Panc1 (cell line): ENCODE data around the gene ZMYND15. TPM values are rescaled to one million over a fixed set of nuclear protein-coding genes. Genes with fewer than 3 reads are reported as not detected.

ENCODE experiments used
- total RNA-seq: library from RNA; stranded (reverse); gene quantifications from one replicate; pipeline ENCODE4 v1.2.1, GENCODE V29; 2021; ENCODE audit not compliant: unreplicated experiment

ZMYND15 gene
- total RNA-seq, 1 experiment from 2014 or later: 0.28 TPM

Other genes with a start within 250 kb of the ZMYND15 start
- 1.9 TPM for gene SPNS2, start 241.0 kb upstream of the ZMYND15 start, total RNA-seq
- 95.6 TPM for gene MYBBP1A, start 184.4 kb upstream of the ZMYND15 start, total RNA-seq
- gene GGT6, start 179.3 kb upstream of the ZMYND15 start, total RNA-seq: not detected
- gene SMTNL2, start 155.3 kb upstream of the ZMYND15 start, total RNA-seq: not detected
- gene ALOX15, start 98.2 kb upstream of the ZMYND15 start, total RNA-seq: not detected
- gene PELP1, start 35.7 kb upstream of the ZMYND15 start, total RNA-seq: 84.1 TPM
- 39.2 TPM for gene ARRB2, start 29.2 kb upstream of the ZMYND15 start, total RNA-seq
- gene MED11, start 8.4 kb upstream of the ZMYND15 start, total RNA-seq: 12.5 TPM
- 5.3 TPM for gene CXCL16, start 95 bp downstream of the ZMYND15 start, total RNA-seq
- not detected for gene TM4SF5, start 32.1 kb downstream of the ZMYND15 start, total RNA-seq
- gene VMO1, start 46.5 kb downstream of the ZMYND15 start, total RNA-seq: 0.49 TPM
- gene GLTPD2, start 49.1 kb downstream of the ZMYND15 start, total RNA-seq: not detected
- 156 TPM for gene PSMB6, start 56.3 kb downstream of the ZMYND15 start, total RNA-seq
- 40.2 TPM for gene PLD2, start 67.3 kb downstream of the ZMYND15 start, total RNA-seq
- 78.2 TPM for gene MINK1, start 93.5 kb downstream of the ZMYND15 start, total RNA-seq
- gene C17orf107, start 159.7 kb downstream of the ZMYND15 start, total RNA-seq: 2.4 TPM
- 0.13 TPM for gene CHRNE, start 163.3 kb downstream of the ZMYND15 start, total RNA-seq
- gene GP1BA, start 192.4 kb downstream of the ZMYND15 start, total RNA-seq: 0.15 TPM
- 65.9 TPM for gene SLC25A11, start 200.2 kb downstream of the ZMYND15 start, total RNA-seq
- gene RNF167, start 200.4 kb downstream of the ZMYND15 start, total RNA-seq: 95.8 TPM
- gene PFN1, start 208.7 kb downstream of the ZMYND15 start, total RNA-seq: 1,074 TPM
- 23.4 TPM for gene ENO3, start 211.3 kb downstream of the ZMYND15 start, total RNA-seq
- gene SPAG7, start 228.0 kb downstream of the ZMYND15 start, total RNA-seq: 43.4 TPM
- gene CAMTA2, start 247.8 kb downstream of the ZMYND15 start, total RNA-seq: 22.7 TPM